GM18861 (cell line): ENCODE data around the gene OPA3.
A peak's percentile ranks its signal among the peaks of the same experiment; 100 is the strongest.

Source experiments
- ATAC-seq: cut with Tn5 transposase; IDR thresholded peaks from one replicate; pipeline ENCODE4 v1.9.1; 2021; ENCODE audit not compliant: unreplicated experiment

OPA3 gene

DNA sequence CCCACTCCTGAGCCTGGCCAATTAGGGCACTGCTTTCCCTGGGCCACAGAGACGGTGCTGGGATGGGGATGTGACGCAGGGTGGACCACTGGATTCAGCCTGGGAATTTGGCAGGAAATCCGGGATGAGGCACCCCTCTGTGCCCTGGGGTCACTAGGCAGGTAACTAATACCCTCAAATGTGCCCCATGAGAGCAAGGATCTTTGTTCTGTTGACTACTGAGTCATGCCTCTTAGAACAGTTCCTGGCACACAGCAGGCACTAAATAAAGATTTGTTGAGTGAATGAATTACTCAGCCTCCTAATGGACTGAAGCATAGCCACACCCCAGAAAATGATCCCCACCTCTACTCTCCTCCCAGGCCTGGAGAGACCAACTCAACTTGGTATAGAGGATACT is 15.9 kb downstream of the OPA3 start:
- ATAC-seq: no peak

DNA sequence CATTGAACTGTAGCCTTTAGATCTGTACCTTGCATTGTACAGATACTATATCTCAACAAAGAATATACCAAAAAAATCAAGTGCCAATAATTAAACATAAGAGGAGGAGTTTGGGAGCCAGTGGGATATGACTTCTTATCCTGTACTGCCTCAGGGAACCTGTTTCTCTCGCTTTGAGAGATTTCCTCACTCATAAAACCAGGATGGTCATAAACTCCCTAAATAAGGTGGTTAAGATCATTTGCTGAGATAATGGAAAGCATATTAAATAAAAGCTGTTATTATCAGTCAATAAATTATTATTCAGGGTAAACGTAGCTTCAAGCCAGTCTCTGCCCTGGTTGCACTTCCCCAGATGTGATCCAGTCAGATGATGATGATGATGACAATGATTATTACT is 17.0 kb downstream of the OPA3 start:
- ATAC-seq: no peak

DNA sequence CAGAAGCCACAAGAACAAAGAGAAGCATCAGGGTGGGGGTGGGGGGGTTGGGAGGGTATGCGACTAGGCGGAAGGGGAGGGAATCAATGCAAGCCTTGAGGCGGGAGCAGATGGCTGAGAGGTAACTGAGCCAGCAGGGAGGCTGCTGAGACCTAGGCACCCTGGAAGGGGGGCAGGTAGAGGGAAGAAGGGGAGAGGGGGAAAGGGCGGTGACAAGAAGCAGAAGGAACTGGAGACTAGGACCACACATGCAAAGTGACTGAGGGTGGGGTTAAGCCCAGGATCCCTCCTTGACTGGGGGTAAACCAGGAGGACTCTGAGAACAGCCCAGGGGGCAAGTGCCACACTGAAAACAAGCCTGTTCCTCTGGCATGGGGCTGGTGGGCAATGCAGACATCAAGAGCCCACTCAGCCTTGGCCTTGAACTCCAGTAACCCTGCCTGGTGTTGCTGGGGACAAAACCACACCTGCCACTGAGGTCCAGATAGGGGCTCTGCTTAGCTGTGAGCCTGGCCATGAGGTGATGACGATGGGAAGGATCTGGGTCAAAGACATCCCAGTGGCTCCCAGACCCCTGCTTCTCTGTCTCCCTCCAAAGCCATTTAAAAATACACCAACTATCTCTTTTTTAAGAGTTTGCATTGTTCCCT is 20.3 kb downstream of the OPA3 start:
- no peak for ATAC-seq

DNA sequence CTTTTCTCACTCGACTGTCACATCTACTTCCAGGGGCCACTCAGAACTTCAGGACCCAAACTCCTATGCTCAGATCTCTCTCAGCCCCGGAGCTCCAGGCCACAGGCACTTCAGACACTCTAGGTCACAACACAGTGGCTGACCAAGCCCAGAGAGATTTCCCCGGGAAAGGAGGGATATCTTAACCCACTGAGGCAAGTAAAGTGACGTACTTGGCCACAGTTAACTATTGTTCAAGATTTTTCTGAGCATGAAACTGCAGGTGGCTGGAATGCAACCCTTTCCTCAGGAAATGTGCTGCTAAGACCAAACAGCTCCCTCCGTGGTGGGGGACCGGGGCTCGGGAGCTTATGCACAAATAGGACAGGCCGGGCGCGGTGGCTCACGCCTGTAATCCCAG is 23.9 kb downstream of the OPA3 start:
- no peak for ATAC-seq

DNA sequence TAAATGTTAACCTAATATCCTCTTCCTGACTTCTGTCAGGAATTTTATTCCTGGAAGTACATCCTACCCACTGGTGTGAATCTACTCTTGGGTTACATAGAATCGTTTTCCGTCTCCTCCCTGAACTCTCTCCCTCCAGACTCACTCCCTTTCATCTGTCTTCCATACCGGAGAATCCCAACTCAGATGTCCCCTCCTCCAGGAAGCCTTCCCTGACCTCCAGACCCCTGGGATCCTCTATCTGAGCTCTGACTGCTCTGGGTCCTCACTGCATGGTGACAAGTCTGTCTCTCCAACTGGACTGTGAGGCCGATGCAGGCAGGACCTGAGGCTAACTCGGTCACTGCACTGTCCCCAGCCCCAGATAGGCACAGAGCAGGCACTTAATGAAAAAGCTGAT is 24.6 kb downstream of the OPA3 start:
- ATAC-seq: no peak

DNA sequence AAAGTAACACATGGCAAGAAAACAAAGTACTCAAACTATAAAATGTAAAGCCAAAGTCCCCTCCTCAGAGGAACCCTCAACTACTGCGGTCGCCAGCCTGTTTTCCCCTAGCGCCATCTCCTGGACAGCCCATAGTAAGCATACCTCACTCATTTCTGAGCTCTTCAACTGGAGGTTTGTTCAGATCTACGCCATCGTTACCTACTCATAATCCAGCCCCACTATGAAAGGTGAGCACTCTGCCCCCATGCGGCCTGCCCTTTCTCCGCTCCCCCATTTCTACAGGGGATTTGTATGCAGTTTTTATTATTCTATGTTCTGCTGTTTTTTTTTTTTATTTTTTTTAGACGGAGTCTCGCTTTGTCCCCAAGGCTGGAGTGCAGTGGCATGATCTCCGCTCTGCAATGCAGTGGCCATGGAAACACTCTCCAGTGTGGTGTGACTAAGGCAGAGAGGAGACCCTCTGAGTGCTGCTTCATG is 26.2 kb downstream of the OPA3 start:
- ATAC-seq: peak; percentile 65

DNA sequence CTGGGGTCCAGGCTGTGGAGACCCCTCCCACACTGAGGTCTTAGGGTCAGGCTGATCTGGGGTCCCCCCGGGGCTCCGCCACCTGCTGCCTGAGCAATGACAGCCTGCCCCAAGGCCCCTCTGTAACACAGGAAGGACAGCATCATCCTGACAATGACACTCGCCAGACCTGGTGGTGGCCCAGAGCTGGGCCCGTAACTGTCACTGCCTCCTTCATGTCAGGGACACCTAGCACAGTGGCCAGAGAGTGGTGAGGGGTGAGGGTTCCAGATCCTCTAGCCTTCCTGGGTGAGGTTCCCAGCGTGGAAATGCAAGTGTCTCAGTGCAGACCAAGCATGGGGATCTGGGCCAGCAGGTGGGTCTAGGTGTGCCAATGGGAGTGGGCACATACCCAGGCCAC is 27.8 kb downstream of the OPA3 start:
- no peak for ATAC-seq

DNA sequence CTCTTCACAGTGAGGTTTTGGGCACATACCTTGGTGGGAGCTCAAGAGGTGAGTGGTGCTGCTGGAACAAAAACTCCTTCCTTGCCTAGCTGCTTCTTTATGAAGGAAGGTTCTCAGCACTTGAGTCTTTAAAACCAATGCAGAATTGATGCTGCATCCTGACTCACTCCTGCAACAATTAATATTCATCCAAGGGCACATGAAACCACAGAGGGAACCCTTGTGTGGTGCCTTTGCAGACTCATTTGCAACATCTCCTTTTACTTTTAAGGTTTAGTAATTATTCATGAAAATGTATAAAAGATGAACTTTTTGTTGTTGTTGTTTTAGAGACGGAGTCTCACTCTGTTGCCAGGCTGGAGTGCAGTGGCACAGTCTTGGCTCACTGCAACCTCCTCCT is 30.1 kb downstream of the OPA3 start:
- ATAC-seq: no peak

DNA sequence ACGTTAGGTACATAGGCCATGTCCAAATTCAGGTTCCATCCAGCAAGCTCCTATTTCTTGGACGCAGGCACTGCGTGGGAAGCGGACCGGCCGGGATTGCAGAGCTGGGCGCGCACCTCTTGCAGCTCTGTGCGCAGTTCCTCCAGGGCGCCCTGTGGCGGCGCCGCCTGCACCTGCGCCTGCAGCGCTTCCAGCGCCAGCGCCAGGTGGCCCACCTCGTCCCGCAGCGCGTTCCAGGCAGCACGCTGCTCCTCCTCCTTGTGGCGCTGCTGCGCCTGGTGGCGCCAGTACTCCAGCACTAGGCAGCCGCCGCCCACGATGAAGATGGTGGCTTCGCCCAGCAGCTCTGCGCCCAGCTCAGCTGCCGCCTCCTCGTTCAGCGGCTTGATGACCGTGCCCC is 31.1 kb downstream of the OPA3 start:
- no peak for ATAC-seq

DNA sequence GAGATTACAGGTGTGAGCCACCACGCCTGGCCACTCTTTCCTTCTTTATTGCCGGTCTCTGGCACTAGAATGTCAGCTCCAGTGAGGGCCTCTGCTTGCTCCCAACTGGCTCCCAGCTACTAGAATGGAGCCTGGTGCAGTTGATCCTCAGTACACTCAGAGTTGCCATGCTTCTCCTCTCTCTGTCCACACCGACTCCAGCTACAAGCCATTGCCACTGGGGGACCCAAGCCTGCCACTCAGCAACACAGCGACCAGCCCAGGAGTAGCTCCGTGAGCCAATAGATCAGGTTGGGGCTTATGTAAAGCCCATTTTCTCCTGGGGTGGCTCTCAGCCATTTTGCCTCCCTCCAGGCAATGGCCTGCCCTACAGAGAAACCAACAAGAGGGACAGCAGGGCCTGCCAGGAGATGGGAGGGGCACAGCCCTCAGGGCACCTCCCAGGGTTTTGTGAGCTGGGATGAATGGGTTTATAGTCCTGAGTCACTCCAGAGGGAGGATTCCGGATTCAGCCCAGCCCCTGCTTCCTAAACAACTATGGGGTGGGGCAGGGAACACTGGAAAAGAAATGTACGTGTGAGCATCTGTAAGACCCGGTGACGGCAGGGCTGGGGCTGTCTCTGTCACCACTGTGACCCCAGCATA is 36.5 kb downstream of the OPA3 start:
- ATAC-seq: no peak

DNA sequence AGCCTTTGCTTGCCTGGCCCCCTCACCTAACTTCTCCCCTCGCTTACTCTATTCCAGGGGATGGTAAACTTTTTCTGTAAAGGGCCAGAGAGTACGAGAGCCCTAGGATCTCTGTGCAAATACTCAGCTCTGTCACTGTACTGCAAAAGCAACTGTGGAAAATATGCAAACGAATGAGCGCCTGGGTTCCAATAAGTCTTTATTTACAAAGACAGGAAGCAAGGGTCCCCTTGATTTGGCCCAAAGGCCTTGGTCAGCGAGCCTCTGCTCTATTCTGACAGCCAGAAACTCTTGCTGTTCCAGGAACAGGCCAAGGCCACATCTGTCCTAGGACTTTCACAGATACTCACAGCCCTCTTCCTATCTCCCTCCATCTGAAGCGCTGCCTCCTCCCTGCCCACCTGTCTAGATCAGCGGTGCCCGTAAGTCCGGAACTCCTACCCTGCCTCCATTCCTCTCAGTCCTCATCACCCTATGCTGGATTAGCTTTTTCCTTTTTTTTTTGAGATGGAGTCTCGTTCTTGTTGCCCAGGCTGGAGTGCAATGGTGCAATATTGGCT is 37.3 kb downstream of the OPA3 start:
- ATAC-seq: no peak

DNA sequence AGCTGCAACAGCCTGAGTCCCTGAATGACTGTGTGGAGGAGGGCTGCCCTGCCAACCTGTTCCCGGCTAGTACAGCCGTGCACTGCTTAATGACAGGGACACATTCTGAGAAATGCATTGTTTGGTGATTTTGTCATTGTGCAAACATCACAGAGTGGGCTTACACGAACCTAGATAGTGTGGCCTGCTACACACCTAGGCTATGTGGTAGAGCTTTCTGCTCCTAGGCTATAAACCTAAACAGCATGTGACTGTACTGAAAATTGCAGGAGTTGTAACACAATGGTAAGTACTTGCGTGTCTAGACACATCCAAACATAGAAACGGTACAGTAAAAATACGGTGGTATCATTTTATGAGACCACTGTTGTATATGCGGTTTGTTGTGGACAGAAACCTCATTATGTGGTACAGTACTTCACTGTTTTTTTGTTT is 42.4 kb downstream of the OPA3 start:
- no peak for ATAC-seq

DNA sequence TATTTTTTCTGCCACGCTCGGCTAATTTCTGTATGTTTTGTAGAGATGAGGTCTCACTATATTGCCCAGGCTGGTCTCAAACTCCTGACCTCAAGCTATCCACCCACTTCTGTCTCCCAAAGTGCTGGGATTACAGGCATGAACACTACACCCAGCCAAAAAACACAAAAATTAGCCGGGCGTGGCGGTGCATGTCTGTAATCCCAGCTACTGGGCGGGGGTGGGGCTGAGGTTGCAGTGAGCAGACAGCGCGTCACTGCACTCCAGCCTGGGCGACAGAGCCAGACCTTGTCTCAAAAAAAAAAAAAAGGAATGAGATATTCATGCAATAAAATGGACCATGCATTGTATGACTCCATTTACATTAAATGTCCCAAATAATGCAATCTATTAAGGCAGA is 45.1 kb downstream of the OPA3 start:
- ATAC-seq: no peak

DNA sequence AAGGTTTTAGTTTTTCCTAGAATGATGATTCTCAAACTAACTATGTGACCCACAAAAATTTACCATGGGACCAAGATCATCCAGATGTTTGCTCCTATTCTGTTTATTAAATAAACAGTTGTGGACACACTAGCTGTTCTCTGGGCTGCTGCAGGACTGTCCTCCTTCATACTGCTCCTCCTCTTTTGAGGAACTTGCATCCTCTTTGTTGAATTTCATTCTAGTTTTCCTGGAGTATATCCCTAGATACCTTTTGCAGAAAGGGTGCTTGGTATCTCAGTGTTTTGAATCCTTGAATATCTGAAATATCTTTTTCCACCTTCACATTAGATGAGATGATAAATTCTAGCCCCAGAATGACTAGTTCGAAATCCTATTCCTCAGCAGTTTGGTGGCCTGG is 53.3 kb downstream of the OPA3 start:
- no peak for ATAC-seq

DNA sequence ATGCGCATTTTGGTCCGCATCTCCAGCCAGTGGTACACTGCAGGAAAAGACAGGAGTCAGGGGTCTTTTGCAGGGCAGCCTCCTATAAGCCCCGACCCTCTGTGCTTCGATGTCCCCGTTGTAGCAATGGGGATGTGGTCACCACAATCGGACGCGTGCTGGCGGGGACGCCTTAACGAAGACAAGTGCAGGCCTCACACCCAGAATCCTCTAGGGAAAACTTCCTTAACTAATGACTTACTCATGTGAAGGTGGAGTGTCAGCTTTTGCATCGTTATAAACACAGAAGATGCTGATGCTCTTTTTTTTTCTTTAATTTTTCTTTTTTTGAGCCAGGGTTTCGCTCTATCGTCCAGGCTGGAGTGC is 55.2 kb downstream of the OPA3 start:
- ATAC-seq: no peak

DNA sequence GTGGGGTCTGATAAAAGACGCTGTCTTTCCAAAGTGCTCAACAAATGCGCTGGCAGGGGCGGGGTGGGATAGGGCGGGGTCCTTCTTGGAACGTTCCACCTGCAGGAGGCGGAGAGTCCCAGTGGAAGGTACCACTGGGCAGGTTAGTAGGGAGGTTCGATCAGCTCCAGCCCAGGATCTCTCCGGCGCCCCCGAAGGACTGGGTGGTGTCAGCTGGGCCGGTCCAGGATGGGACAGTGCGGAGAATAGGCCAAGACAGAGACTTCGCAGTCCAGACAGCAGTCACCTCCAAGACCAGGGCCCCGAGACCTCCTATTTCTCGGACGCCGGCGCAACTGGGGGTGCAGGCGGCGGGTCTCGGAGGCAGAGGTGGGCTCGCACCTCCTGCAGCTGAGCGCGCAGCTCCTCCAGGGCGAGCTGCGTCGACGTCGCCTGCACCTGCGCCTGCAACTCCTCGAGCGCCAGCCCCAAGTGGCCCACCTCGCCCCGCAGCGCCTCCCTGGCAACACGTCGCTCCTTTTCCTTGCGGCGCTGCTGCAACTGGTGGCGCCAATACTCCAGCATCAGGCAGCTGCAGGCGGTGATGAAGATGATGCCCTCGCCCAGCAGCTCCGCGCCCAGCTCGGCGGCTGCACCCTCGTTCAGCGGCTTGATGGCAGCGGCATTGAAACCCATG is 55.7 kb downstream of the OPA3 start:
- no peak for ATAC-seq

DNA sequence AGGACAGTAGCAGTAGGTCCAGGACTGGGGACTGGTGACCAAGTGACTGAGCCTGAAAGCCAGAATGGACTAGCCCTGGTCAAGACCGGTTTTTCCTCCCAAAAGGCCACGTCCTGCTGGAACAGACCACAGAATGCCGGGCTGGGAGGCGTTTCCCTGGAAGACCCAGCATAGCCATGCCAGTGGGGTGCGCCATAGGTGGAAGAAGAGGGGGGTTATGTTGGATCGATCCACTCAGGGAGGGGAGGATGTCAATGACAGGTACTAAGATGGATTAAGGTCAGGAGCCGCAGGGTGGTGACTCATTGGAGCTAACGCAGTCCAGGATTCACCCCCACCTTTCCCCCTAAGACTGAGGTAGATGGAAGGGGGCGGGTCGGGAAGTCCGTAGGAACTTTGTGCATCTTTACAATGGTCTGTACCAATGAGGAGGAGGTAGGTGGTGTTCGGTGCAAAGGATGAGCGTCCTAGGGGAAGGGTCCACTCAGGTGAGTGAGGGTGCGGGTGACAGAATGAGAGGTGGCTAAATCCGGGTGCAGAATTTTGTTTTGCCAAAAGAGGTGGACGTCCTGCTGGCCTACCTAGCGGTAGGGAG is 56.4 kb downstream of the OPA3 start:
- no peak for ATAC-seq

DNA sequence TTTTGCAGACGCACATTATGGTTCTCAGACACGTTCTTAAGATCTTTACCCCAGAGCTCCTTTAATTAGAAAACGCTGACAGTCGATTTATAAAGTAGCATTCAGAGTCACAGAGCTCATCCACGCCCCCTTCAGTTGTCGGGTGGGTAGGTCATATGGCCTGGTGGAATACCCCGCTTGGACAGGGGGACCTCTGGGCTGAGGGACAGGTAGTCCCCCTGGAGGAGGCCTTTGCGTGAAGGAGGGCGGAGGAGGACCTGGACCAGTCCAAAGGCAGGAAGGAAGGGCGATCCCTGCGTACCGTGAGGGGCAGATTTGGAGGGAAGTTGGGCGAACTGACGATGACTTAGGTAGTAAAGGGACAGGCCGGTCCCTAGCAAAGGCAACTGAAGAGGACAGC is 56.9 kb downstream of the OPA3 start:
- no peak for ATAC-seq

DNA sequence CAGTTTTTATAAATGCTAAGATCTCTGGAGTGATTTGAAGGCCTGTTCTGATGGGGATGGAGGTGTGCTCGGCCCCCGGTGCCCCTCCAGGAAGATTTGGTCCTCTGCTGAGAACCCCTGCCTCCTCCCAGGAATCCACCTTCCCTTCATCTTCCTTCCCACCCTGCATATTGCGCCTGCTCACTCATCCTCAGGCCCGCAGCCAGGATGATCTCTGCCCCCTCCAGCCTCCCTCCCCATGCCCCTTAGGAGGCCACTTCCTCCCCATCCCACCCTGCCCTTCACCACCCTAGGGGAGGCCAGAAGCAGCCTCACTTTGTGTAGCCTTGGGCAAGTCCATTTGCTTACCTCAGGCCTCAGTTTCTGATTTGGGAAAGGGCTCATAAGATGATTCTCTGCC is 57.6 kb downstream of the OPA3 start:
- ATAC-seq: no peak

DNA sequence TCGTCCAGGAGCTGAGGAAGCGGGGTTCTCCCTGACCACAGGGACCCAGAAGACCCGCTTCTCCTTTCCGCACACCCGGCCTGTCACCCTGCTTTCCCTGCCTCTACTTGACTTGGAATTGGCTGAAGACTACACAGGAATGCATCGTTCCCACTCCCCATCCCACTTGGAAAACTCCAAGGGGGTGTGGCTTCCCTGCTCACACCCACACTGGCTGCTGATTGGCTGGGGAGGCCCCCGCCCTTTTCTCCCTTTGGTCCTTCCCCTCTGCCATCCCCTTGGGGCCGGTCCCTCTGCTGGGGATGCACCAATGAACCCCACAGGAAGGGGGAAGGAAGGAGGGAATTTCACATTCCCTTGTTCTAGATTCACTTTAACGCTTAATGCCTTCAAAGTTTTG is 58.5 kb downstream of the OPA3 start:
- no peak for ATAC-seq

DNA sequence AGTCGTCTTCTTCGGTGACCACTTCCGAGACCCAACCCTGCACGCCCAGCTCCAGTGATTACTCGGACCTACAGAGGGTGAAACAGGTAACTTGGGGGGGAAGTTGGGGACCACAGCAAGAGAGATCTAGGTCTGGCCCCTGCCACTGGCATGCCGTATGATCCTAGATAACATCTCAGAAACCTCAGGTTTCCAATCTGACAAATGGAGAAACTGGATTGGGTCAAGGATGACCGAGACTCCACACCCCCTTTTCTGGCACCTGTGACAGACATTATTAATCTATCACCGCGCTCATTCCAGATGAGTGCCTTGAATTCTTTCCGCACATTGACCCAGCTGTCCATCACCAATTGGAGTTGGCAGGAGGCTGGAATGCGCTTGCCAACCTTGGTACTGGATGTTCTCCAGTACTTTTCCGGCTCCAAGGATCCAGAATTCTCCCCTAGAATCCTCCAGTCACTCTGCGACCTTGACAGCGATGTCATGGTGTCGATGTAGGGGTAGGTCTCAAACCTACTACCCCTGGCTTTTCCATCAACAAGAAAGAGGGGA is 60.0 kb downstream of the OPA3 start:
- ATAC-seq: no peak
